Fibroblast of lung (primary cell): ENCODE measurements around the gene C1QTNF1.

ENCODE experiments used
- CTCF ChIP-seq, 2 donors: IDR thresholded peaks in 1 of 2; conservative IDR thresholded peaks in 1 of 2; 1 replicate in 1 of 2; 2 replicates in 1 of 2; pipeline ENCODE4 v1.5.1; 2011 to 2012; ENCODE audit warnings: low read length in 2 of 2, control low read depth in 1 of 2, inconsistent platforms in 1 of 2, low read depth in 1 of 2, mild to moderate bottlenecking in 1 of 2
- EZH2 ChIP-seq: IDR thresholded peaks from 2 replicates; pipeline ENCODE4 v1.5.1; 2012; ENCODE audit warnings: low read length, control low read depth, mild to moderate bottlenecking; ENCODE audit errors: missing control alignments

GRCh38 chr17:79098282-79098867 lies 74.4 kb downstream of the C1QTNF1 start:
- TF ChIP-seq CTCF (conservative IDR thresholded peaks at IDR 0.05 in 1 of 2, IDR thresholded peaks at IDR 0.05 in 1 of 2; ENCODE audit: low read depth in 1 of 2, low read length in 2 of 2) (no peak), EZH2 (no peak)
